HG02763 (cell line): ENCODE measurements around the gene ATP6V1E1.

Experiments
- ATAC-seq: cut with Tn5 transposase; IDR thresholded peaks from one replicate; pipeline ENCODE4 v1.9.1; 2021; ENCODE audit warnings: mild to moderate bottlenecking, moderate library complexity; ENCODE audit not compliant: unreplicated experiment

The ATP6V1E1 gene

GRCh38 chr22:17634696-17635095 lies 6.1 kb upstream of the ATP6V1E1 start:
- no peak for ATAC-seq

GRCh38 chr22:17633998-17634323 lies 5.4 kb upstream of the ATP6V1E1 start:
- no peak for ATAC-seq

GRCh38 chr22:17633217-17633997 lies 4.9 kb upstream of the ATP6V1E1 start:
- no peak for ATAC-seq

- no peak for ATAC-seq
These were observed 2.6 kb upstream of the ATP6V1E1 start for GRCh38 chr22:17631076-17631565.

GRCh38 chr22:17629641-17630040 lies 1.1 kb upstream of the ATP6V1E1 start:
- no peak for ATAC-seq

GRCh38 chr22:17629173-17629489 lies 582 bp upstream of the ATP6V1E1 start:
- peak; percentile 6 for ATAC-seq

- ATAC-seq, result no peak
These were observed 566 bp downstream of the ATP6V1E1 start for GRCh38 chr22:17627961-17628405.

- ATAC-seq, result no peak
These were observed 15.3 kb downstream of the ATP6V1E1 start for GRCh38 chr22:17613280-17613679.

GRCh38 chr22:17612057-17612456 lies 16.5 kb downstream of the ATP6V1E1 start:
- no peak for ATAC-seq

GRCh38 chr22:17607891-17608521 lies 20.5 kb downstream of the ATP6V1E1 start:
- ATAC-seq, result no peak

GRCh38 chr22:17606496-17606895 lies 22.1 kb downstream of the ATP6V1E1 start:
- ATAC-seq, result no peak

GRCh38 chr22:17603668-17604067 lies 24.9 kb downstream of the ATP6V1E1 start:
- no peak for ATAC-seq

- no peak for ATAC-seq
These were observed 27.5 kb downstream of the ATP6V1E1 start for GRCh38 chr22:17601031-17601430.

- ATAC-seq, result no peak
These were observed 30.2 kb downstream of the ATP6V1E1 start for GRCh38 chr22:17598318-17598717.

- no peak for ATAC-seq
These were observed 31.3 kb downstream of the ATP6V1E1 start for GRCh38 chr22:17597217-17597616.

- no peak for ATAC-seq
These were observed 32.3 kb downstream of the ATP6V1E1 start for GRCh38 chr22:17596226-17596625.

- no peak for ATAC-seq
These were observed 36.3 kb downstream of the ATP6V1E1 start for GRCh38 chr22:17592201-17592600.

GRCh38 chr22:17590586-17590985 lies 38.0 kb downstream of the ATP6V1E1 start:
- no peak for ATAC-seq

- no peak for ATAC-seq
These were observed 38.7 kb downstream of the ATP6V1E1 start for GRCh38 chr22:17589810-17590375.

- ATAC-seq, result no peak
These were observed 39.9 kb downstream of the ATP6V1E1 start for GRCh38 chr22:17588606-17589005.

GRCh38 chr22:17587629-17588028 lies 40.9 kb downstream of the ATP6V1E1 start:
- no peak for ATAC-seq

GRCh38 chr22:17586831-17587440 lies 41.6 kb downstream of the ATP6V1E1 start:
- ATAC-seq, result no peak
